NCI-H2227 treated with DMSO at 0.1 percent for 48 hours (cell line): Measurements from ENCODE around the gene ERLEC1.
"Not testable (repeated sequence)": the region's sequence is repeated elsewhere in the genome, so short reads cannot be mapped to it uniquely, and the experiment has no call there.

Experiments used
- DNase-seq: peaks from one replicate; lab custom pipeline; 2025; lab: John Stamatoyannopoulos, UW

Gene ERLEC1, protein sequence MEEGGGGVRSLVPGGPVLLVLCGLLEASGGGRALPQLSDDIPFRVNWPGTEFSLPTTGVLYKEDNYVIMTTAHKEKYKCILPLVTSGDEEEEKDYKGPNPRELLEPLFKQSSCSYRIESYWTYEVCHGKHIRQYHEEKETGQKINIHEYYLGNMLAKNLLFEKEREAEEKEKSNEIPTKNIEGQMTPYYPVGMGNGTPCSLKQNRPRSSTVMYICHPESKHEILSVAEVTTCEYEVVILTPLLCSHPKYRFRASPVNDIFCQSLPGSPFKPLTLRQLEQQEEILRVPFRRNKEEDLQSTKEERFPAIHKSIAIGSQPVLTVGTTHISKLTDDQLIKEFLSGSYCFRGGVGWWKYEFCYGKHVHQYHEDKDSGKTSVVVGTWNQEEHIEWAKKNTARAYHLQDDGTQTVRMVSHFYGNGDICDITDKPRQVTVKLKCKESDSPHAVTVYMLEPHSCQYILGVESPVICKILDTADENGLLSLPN

DNA sequence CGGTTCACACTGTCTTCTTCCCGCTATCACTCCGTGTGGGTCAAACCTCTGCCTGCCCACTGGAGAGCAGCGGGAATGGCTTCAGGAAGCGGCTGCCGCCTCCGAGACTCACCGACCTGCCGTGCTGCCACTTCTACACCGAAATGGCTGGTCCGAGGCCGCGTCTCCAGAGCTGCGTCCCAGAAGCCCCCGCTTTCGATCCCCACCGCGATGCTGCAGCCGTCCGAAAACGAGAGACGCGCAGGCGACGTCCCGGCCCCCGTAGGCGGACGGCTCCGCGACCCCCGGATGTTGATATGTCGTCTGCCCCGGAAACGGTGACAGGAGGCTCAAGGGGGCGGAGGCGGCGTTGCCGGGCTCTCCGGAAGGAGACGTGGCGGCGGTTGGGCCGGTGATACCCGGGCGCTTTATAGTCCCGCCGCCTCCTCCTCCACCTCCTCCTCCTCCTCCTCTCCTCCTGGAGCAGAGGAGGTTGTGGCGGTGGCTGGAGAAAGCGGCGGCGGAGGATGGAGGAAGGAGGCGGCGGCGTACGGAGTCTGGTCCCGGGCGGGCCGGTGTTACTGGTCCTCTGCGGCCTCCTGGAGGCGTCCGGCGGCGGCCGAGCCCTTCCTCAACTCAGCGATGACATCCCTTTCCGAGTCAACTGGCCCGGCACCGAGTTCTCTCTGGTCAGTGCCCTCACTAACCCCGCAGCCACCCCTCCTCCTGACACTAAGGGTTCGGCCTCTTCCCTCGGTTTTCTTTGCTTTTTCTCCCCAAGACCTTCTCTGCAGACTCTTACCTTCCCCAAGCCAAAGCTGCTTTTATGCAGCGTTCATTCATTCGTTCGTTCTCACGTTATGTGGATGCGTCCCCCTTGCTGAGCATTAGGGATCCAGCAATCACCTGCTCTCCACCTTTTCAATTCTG, at the start of gene ERLEC1, which contains the start of gene ASB3:
Gene ERLEC1, plus strand, starts transcription at position 340 of the 909 bp plus-strand sequence. Its CDS starts 167 bp downstream, at position 507.
Gene ASB3, minus strand, starts transcription at position 249 of the 909 bp plus-strand sequence. CDS start 21,381 bp downstream, outside the sequence.
- DNase-seq, result peak; percentile 91

DNA sequence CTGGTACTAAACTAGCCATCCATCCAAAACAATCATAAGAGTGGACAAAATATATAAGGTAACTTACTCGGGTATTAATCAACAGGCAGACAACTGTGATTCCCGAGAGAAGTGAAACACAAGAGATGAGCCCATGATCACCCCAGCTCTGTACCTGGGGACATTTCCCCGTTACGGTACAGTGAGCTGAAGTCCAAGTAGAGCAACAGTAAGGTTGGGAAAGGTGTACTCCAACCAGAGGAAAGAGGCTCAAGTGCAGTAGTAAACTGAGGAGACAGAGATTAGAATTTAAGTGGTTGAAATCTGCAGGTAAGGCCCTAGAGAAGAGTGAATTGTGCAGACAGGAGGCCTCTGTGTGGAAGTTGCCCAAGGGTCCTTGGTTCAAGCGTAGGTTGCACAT, 49.8 kb upstream of the ERLEC1 start:
- no peak for DNase-seq

DNA sequence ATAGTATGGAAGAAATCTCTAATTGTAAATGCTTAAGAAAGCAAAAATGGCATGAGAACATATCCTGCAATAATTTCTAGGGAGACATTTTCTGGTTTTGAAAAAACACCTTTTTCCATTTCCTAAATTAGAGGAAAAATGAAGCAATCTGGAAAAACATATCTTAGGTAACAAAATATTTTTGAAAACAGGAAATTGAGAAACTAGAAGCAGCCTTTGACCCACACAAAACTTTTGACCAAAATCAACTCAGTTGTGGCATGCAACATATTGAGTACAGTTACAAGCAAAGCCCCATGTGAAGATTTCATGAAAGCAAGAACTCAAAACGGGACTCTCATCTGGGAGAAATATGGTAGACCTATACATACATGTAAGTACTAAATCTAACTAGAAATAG, 47.8 kb upstream of the ERLEC1 start:
- no peak for DNase-seq

DNA sequence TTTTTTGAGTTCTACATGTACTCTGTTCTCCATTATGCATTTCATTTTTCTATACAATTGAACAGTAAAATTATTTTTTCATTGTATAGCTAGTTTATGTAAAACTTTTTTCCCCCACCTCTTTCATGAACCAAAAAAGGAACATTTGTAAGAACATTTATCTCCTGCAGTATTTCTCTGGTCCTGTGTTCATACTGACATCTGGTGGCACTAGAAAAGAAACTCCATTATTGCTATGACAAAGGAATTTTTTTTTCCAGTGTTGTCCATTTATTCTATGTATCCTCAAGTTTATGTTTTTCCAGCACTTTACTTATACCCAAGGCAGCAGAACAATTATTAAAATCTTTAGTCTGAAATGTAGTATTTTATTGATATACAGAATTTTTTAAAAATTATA, 46.7 kb upstream of the ERLEC1 start:
- peak; percentile 23 for DNase-seq

DNA sequence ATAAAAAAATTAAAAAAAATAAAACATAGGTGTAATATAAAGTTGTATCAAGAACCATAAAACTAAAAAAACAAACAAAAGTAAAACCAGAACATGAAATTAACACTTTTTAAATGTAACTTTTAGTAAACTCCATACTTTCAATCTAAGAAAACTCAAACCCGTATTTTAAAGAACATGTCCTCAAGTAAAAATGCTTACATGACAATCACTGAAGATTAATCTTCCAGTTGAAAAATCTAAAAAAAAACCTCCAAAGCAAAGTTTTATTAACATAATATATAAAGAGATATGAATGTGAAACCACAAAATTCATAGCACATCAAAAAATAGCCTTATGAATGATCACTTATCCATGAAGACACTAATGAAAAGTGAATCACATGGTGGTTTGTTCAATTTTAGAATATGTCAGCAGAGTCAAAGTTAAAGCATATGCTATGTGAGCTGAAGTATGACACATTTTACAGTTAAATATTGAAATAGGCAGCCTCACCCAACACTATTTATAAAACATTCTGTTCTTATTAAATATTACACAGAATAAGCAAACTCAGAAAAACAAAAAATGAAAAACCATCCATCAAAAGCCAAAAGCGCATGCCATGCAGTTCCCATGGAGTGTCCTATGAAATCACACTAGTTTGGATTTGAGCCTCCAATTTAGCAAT, 42.3 kb upstream of the ERLEC1 start:
- DNase-seq, result no peak

DNA sequence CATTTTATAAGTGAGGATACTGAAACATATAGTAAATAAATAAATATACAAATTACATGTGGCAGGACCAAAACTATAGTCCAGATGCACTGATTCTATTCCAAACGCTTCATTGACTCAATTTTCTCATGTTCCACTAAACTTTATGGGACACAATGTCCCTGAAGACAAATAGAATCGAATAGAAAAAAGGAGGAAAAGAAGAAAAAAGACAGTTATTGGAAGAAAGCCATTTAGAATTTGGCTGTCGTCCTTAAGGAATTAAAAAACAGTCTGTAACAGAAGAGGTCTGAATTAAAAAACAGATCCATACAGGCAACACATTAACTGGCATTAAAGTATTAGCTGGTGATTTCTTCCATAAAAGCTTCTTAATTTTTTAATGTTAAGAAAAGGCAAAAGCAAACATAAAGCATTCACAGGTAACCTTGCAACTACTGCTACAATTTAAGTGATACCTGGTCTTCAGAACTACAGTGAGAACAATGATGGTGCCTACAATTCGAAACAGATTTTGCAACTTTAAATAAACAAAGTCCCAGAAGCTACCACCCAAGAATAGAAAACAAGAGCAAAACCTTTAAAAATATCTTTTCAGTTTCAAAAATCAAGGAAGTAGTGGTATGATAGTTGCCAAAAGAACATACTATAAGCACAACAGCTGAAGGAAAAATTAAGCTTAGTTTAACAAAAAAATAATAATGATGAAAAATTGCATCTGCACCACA, 36.6 kb upstream of the ERLEC1 start:
- DNase-seq, result no peak

DNA sequence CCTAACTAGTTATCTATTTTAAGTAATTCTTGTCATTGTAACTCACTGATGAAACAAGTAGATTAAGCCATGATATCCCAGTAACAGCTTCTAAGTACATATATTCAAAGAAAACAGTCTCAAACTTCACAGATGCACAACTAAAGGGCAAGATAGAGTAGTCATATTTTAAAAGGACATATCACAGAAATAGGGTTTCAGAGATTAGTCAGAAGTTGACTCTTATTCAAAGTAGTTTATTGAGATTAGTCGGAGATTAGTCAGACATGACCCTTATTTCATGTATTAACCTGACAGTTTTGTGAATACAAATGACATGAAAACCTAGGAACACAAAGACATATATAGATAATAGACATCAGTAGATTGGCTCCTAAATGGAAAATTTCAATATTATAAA, 35.1 kb upstream of the ERLEC1 start:
- no peak for DNase-seq

DNA sequence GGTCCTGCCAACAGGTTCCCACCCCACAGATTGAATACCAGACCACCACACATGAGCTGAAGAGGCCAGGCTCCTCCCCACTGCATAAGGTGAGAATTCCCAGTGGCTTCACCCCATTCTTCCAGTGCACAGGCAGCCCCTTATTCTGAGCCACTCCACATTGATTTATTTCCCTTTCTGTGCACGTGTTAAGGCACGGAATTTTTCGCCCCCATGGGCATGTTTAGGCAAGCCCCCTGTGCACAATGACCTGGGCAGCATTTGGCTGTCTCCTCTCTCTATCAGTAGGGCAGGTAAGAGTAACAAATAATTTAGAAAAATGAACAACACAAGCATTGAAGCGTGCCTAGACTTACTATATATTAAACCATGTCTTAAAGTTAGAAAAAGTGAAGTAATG, 34.5 kb upstream of the ERLEC1 start:
- no peak for DNase-seq

DNA sequence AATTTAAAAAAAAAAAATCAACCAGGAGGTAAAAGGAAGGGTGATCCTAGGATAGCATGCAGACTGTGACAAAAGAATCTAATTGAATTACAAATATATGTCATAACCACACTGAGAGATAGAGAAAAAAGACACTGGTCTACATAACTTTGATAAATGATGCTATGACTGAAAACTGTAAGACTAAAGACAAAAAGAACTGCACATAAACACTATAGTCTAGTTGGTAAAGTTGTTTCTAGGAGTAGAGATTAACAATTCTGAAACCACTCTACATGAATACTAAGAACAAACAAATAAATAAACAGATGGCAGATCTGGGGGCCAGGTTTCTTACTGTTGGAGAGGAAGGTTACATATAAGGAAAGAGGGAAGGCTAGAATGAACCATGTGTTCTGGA, 33.8 kb upstream of the ERLEC1 start:
- DNase-seq, result no peak

DNA sequence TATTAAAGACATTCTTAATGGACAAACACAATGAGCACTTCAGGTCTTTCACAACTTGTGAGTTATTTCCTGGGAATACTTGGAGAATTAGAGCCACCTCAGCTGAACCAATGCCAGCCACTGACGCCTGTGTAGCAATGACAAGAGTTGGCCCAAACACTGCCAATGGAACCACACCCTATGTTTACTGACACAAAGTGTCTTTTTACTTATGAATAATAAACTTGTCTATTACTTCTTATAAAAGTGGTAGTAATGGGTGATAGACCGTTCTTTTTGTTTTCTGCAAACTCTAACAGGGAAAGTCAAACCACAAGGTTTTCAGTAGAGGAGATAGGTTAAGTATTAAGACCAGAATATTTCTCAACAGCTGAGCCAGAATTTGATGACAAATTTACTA, 31.7 kb upstream of the ERLEC1 start:
- DNase-seq, result no peak

DNA sequence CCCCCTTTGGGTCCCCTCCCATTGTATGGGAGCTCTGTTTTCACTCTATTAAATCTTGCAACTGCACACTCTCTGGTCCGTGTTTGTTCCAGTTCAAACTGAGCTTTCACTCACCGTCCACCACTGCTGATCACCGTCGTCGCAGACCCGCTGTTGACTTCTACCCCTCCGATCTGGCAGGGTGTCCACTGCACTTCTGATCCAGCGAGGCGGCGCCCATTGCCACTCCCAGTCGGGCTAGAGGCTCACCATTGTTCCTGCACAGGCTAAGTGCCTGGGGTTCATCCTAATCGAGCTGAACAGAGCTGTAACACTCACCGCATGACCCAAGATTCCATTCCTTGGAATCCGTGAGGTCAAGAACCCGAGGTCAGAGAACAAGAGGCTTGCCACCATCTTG, 30.2 kb upstream of the ERLEC1 start:
- DNase-seq, result no peak

DNA sequence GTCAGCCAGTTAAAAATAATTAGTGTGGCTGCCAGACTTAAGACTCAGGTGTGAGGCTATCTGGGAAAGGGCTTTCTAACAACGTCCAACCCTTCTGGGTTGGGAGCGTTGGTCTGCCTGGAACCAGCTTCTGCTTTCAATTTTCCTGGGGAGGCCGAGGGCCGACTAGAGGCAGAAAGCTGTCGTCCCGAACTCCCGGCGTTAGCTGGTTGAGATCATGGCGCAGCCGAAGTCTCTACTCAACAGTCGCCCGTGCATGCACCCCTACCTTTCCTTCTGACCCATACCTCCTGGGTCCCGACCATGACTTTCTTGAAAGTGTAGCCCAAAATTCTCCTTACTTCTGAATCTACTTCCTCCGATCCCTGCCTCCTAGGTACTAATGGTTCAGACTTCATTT, 29.6 kb upstream of the ERLEC1 start:
- DNase-seq, result not testable (repeated sequence)

DNA sequence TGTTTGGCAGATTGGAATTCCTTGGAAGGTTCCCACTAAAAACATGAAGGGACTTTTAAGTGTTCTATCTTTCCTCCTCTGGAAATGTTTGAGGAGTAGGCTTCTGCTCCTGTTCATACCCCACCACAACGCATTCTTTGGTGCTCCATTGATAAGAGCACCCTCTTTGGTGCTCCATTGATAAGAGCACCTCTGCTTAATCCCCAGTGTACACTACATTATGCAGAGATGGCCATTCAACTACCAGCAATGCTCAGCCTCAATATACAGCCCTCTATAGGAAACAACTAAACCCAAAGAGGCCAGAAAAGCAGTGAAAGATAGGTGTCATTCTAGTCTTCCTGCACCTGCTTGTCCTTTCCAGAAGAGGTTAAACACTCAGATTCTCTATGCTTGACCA, 21.1 kb upstream of the ERLEC1 start:
- no peak for DNase-seq

DNA sequence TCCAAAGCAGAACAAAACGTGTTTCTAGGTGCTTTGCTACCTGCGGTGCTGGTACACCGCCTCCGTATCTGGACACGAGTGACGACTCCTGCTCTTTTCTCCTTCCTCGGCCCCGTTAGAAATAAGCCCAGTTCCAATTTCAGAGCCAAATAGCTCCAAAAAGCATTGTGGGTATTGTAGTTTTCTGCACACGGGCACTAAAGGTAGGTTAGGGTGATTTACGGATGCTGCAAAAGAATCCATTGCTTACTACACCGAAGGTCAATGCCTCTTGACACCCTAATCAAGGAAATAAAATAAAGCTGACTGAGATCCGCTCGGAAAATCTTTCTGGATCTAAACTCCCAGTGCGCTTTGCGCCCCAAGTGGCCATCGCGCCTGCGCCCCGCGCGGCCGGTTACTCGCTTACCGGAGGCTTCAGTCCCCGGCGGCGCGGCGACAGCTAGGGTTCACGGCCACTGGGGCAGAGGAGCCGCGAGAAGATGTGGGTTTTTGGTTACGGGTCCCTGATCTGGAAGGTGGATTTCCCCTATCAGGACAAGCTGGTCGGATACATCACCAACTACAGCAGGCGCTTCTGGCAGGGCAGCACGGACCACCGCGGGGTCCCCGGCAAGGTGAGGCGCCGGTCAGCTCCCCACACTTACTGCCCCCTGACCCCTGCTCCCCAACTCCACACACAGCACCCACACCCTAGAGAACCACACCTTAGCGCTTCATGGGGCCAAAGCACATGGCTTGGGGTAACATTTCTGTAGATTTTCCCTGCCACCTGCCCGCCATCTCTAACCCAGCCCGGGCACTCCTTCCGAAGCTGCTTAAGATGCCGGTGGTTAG, 19.2 kb upstream of the ERLEC1 start, which contains the start of gene CHAC2:
Gene CHAC2, plus strand, starts transcription at position 400 of the 837 bp plus-strand sequence. Its CDS starts 83 bp downstream, at position 483.
- DNase-seq, result peak; percentile 92

DNA sequence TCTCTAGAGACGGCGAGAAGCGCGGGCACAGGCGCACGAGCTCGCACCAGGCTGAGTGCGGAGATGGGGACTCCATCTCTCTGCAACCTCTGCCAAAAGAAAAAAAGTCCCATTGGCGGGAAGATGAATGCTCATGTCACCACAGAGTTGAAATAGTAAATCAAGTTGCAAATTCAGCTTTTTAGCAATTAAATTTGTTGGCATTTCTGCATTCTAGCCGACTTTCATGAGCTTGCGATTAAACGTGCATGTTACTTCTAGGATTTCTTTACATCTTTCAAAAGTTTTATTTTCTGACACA, 18.7 kb upstream of the ERLEC1 start:
- DNase-seq, result peak; percentile 38

DNA sequence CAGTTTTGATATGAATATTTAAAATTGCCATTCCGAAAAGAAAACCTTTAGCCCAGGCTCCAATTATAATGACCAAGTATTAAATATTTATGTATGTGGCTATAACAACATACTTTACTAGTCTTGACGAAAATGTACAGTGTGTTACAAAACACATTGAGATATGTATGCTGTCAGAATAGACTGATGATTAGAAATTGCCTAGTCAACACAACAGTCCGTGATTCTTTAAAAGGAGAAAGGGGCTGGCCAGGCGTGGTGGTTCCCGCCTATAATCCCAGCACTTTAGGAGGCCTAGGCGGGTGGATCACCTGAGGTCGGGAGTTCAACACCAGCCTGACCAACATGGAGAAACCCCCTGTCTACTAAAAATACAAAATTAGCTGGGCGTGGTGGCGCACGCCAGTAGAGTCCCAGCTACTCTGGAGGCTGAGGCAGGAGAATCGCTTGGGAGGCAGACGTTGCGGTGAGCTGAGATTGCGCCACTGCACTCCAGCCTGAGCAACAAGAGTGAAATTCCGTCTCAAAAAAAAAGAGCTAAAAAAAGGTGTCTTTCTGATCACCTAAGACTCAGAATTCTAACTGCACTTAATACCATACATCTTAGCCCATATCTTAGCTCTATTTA, 17.4 kb upstream of the ERLEC1 start:
- no peak for DNase-seq

DNA sequence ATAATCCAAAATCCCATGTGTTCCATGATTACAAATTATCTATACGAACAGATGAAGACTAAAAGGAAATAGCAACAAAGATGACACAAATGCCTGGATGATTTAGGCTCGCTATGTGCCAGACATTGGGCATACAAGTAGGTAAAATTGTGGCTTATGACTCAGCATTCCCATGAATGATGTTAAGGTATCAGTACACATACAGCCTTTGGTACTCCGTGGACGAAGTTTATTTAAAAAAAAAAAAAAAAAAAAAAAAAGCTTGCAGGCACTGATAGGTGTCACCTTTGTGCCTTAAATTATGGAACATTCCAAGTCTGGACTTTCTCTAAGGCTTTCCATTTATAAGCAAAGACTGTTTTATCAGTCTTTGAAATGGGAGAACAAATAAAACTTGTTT, 16.6 kb upstream of the ERLEC1 start:
- no peak for DNase-seq

DNA sequence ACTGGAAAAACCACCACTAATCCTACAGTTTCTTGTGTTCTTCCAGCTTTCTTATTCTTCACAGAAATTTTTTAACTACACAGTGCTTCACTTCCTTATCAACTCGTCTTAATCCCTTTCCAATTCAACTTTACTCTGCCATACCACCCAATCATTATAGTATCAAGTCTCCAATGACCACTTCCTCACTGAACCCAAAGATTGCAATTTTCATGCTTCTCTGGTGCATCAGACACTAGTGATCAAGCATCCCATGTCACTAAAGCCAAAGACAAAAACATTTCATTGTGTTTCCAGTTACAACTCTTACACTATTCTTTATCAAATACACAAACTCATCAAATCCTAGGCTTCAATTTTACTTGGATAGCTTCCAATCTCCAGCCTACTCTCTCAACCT, 9.7 kb upstream of the ERLEC1 start:
- no peak for DNase-seq

DNA sequence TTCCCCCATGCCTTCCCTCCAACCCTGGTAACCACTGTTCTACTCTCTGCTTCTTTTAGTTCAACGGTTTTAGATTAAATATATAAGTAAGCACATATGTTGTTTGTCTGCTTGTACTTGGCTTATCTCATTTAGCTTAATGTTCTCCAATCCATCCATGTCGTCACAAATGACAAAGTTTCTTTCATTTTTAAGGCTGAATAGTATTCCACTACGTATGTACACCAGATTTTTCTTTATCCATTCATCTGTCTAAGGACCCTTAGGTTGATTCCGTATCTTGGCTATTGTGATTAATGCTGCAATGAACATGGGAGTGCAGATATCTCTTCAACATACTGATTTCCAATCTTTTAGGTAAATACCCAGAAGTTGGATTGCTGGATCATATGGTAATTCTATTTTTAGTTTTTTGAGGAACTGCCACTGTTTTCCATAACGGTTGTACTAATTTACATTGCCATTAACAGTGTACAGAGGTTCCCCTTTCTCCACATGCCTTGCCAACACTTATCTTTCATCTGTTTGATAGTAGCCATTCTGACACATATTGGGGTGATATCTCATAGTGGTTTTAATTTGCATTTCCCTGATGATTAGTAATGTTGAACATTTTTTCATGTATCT, 8.2 kb upstream of the ERLEC1 start:
- DNase-seq, result no peak

DNA sequence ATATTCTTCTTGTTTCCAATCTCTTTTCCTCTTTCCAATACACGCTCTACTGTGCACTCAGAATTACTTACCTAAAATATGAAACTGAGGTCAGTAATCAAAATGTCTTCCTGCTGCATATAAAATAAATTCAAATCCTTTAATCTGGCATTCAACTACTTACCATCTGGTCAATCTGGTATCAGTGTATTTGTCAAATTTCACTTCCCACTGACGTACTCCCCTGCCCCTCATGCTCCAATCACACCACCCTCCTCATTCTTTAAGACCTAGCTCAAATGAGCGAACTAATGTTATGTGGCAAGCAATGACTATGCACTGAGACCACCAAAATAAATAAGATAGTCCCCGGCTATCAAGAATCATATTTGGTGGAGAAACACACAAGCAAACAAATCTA, 6.8 kb upstream of the ERLEC1 start:
- DNase-seq, result no peak
